ENCODE measurements around the gene ABCD1.
"Not testable (repeated sequence)": the region's sequence is repeated elsewhere in the genome, so short reads cannot be mapped to it uniquely, and the experiment has no call there.

Gene ABCD1

DNA sequence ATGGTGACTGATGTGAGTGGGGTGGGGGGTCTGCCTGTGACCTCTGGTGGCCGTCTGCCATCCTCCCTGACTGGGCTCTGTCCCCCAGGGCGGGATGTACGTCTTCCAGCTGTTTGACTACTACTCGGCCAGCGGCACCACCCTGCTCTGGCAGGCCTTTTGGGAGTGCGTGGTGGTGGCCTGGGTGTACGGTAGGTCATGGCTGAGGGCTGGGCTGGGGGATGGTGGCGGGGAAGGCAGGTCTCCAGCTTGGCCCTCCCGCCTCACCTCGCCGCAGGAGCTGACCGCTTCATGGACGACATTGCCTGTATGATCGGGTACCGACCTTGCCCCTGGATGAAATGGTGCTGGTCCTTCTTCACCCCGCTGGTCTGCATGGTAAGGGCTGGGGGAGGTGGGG, 30.4 kb upstream of the ABCD1 start:
- DNase-seq (ENCODE audit: low read depth in 3 of 3), result not testable (repeated sequence)

DNA sequence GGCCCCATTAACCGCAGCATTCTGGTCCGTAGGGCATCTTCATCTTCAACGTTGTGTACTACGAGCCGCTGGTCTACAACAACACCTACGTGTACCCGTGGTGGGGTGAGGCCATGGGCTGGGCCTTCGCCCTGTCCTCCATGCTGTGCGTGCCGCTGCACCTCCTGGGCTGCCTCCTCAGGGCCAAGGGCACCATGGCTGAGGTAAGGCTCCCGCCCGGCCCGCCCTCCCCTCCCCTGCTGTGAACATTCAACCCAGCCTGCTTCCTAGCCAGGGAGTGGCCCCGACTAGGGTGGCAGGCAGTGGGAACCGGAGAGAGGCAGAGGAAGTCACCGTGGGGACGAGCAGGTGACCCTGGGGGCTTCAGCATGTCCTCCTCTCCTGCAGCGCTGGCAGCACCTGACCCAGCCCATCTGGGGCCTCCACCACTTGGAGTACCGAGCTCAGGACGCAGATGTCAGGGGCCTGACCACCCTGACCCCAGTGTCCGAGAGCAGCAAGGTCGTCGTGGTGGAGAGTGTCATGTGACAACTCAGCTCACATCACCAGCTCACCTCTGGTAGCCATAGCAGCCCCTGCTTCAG, 29.9 kb upstream of the ABCD1 start:
- DNase-seq (ENCODE audit: low read depth in 3 of 3), result no peak

DNA sequence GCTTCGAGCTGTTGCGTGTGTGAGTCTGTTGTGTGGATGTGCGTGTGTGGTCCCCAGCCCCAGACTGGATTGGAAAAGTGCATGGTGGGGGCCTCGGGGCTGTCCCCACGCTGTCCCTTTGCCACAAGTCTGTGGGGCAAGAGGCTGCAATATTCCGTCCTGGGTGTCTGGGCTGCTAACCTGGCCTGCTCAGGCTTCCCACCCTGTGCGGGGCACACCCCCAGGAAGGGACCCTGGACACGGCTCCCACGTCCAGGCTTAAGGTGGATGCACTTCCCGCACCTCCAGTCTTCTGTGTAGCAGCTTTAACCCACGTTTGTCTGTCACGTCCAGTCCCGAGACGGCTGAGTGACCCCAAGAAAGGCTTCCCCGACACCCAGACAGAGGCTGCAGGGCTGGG, 28.6 kb upstream of the ABCD1 start:
- DNase-seq (ENCODE audit: low read depth in 3 of 3), result no peak

DNA sequence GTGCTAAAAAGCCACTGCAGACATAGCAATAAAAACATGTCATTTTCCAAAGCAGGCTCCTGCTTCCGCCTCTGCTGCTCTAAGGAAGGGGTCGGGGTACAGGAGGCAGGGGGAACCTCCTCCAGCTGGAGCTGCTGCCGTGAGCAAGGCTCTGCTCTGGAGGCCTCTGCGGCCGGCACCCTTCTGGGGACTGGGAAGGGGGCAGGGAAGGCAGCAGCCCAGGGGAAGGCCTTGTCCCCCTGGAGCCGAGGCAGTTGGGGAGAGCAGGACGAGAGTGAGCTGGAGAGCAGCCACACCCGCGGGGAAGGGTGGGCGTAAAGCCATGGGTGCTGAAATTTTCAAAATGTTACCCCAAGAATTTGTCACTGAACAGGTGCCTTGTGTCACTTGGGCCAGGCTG, 28.1 kb upstream of the ABCD1 start:
- not testable (repeated sequence) for DNase-seq (ENCODE audit: low read depth in 3 of 3)

DNA sequence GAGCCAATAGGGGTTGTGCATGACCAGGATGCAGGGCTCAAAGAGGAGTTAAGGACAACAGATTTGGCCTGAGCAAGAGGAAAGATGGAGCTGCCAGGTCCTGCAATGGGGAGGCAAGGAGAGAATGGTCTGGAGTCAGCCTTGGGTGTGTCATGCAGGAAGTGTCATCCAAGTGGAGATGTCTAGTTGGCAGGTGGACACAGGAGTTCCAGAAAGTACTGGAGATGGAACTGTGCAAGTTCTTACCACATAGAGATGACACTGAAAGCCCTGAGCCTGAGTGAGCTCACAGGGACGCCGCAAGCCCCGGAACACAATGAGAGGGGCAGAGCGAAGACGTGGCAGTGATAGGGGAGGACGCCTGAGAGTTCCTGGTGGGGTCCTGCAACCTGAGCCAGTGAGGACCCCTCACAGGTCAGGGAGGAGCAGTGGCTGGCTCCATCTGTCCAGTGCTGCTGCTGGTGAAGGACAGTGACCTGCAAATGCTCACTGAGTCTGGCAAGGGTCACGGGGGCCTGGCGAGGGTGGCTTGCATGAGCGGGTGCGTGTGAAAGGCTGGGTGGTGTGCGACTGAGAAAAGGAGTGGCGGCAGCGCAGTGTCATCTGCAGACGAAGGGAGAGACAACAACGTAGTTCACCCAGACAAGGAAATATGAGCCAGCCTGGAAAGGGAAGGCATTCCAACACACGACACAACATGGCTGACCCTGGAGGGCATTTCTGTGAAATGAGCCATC, 27.5 kb upstream of the ABCD1 start:
- DNase-seq (ENCODE audit: low read depth in 3 of 3), result not testable (repeated sequence)

DNA sequence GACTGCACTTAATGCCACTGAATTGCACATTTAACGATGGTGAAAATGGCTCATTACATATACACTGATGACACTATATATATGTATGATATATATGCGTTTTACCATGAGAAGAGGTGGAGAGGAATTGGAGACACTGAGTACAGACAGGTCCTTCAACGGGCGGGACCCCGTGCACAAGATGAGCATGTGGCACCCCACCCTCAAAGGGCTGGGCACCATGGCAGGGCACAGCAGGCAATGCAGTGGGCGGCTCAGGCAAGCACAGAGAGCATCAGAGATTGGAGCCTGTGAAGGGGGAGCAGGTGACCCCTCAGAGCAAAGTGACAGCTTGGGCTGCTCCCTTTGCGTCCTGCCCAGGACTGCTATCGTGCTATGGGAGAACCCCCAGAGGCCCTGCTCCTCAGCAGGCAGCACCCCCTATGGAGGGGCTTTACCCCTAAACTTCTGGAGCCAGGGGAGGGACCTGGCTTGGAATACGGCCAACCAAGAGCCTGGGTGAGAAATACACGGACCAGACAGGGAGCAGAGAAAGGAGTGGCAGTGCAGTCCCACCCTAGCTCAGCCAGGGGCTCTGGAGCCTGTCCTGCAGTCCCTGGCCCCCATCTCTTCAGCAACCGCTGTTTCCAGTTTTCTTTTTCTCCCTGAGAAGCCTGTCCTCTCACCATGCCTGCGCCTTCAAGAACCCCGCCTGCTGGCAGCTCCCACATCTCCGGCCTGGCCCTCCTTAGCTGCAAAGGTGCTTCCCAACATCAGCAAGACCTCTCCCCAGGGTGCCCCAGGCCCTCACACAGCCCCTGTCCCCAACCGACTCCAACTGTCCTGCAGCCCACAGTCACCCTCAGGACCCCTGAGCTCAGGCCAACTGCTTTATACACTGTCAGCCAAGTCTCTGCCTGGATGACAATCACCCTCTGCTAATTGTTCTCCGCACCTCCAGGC, 26.5 kb upstream of the ABCD1 start:
- no peak for DNase-seq (ENCODE audit: low read depth in 3 of 3)

DNA sequence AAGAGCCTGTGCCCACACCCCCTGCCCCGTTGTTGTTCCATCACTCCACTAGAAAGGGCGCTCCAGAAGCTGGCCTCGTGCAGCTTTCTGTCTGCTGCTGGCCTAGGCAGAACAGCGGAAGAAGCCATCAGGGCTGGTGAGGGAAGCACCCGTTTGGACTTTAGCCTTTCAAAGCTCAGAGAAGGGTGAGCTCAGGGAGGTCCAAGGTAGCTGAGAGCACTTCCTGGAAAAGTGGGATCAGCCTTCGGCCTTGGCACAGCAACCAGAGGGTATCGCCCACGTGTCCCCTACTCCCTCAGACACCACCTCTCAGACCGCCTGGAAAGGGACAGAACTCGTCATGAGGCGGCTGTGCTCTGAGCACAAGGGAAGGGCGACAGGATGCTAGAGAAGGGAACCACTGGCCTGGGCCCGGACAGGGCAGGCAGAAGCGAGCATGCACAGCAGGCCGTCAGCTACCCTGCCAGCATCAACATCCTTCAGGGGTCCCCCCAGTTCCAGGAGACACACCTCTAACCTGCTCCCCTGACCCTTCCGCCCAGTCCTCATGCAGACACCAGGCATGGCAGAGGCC, 25.4 kb upstream of the ABCD1 start:
- not testable (repeated sequence) for DNase-seq (ENCODE audit: low read depth in 3 of 3)

DNA sequence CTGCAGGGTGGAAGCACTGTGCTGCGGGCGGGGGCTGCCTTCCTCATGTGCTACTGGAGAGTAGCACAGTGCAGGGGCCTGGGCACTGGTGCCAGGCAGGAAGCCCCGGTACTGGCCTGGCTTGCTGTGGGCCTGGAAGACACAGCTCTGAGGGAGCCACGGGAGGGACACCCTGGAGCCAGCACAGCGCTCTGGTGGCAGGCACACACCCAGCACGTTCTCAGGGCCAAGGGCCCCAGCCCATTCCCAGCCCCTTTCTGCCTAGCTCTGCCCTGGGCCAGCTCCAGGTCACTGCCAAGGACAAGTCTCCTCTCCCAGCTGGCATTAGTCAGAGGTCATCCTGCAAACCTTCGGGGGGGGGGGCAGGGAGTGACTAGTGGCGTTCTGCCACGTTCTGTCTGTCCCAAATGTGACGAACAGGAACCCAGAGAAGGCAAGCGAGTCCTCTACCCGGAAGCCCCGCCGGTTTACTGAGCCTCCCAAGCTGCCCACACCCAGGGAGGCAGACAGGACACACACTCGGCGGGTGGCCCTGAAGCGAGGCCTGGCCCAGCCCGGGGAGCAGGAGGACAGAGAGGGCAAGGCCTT, 24.8 kb upstream of the ABCD1 start:
- DNase-seq (ENCODE audit: low read depth in 3 of 3), result not testable (repeated sequence)

DNA sequence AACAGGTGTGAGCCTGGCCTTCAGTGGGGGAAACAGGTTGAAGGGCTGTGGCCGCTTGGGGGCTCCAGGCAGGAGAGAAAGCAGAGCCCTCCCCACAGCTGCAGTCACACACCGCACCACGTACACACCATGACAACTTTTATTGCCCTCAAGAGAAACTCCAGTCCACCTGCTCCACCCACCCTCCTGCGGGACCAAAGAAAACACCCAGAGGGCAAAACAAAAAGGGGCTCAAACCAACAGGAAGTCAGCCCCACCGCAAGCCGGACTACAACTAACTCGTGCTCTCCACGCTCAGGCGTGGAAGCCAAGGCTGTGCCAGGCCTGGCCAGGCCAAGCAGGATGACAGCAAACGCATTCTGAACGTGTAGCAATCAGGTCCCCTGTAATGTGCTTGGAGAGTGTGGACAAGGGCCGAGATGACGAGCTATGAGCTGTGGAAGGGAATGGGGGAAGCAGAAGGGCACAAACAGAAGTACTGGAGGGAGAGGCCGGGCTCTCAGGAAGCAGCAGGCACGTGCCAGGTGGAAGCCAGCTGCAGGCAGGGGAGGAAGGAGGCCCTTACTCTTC, 24.2 kb upstream of the ABCD1 start:
- DNase-seq (ENCODE audit: low read depth in 3 of 3), result no peak

DNA sequence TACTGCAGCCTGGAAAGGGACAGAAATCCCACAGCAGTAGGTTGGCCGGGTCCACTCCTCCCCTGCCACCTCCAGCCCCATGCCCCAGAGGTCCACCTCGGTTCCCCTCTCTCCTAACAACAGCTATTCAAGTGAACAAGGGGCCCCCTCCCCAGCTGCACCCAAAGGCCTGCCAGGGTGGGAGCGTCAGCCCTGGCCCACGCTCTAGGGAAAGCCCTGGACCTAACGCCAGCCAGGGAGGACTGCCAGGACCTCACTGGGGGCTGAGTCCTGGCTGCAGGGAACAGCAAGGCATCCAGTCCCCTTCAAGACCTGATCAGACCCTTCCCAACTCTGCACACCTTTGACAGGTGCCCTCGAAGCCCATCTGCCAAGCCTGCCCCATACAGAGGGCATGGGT, 23.7 kb upstream of the ABCD1 start:
- no peak for DNase-seq (ENCODE audit: low read depth in 3 of 3)

DNA sequence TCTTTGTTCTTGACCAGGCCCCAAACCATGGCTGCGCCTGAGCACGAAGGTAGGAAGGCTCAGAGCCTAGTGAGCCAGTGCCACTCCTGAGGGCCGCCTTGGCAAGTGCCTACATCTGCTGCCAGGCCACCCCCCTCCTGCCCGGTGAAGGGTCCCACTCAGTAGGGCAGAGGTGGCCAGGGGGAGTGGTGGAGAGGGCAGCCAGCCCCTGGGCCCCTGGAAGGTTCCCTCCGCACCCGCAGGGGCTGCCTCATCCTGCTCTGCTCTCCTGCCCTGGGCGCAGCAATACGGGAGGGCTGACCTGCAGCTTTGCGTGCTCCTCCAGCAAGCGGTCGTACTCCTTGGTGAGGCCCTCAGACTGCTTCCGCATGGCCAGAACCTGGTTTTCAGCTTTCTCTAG, 22.9 kb upstream of the ABCD1 start:
- DNase-seq (ENCODE audit: low read depth in 3 of 3), result no peak

DNA sequence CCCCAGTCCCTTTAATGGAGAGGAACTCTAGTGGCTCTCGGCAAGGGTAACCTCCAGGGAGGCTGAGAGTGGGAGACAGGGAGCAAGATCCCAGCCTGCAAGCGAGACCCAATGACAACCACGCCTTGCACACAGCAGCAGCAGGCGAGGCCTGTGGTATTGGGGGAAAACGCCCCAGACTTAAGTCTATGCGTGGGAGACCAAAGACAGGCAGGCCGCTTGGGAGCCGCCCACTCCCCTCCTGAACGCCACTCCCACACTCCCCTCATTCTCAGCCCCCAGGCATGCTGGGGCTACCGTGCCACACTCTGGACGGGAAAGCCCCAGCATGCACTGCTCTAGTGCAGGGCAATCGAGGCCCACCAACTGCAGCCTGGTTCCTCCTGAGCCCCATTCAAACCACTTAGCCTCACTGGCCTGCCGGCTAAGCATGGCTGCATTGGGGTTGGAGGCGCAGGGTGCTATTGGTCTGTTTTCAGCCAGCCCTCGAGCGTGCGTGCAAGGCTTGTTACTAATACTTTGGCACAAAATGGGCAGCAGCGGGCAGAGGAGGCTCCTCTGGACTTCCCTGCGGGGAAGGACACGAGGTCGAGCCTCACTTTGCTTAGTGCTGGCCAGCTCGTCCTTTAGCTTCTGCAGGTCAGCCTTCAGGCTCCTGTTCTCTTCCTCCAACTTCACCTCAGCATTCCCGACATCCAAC, 22.2 kb upstream of the ABCD1 start:
- DNase-seq (ENCODE audit: low read depth in 3 of 3), result no peak

DNA sequence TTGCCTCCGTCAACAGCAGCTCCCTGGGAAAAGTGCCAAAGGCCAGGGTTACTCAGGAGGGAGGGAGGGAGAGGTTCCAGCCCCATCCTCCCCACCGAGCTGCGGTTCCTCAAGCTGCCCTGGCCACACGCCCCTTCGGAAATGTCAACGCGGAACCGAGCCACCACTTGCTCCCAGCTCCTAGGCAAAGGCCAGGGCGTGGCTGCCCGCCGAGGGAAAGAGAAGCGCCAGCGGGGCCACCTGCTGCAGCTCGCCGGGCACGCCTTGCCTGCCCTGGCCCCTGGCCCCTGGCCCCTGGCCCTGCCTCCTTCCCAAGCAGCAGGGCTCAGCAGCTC, 21.7 kb upstream of the ABCD1 start:
- DNase-seq (ENCODE audit: low read depth in 3 of 3), result no peak

DNA sequence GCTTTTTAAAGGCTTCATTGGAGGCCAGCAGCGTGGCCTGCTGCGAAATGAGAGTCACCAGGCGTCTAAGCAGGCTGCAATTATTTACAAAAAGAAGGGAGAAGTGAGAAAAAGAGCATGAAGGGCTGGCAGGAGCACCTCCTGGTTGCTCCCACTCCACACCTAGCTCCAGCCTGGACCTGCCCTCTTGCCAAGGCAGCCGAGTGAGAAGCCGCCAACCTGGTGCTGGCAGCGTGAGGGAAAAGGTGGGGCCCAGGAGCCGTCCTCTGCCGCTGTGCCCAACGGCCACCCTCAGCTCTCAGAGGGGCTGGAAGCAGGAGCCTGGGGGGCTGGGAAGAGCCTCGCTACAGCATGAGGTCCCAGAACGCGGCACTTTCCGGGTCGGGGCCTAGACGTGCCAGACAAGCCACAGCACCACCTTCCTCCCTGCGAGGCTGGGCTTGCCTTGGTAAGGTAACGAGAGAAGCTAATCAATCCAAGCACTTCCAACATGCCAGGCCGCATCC, 20.6 kb upstream of the ABCD1 start:
- DNase-seq (ENCODE audit: low read depth in 3 of 3), result no peak

DNA sequence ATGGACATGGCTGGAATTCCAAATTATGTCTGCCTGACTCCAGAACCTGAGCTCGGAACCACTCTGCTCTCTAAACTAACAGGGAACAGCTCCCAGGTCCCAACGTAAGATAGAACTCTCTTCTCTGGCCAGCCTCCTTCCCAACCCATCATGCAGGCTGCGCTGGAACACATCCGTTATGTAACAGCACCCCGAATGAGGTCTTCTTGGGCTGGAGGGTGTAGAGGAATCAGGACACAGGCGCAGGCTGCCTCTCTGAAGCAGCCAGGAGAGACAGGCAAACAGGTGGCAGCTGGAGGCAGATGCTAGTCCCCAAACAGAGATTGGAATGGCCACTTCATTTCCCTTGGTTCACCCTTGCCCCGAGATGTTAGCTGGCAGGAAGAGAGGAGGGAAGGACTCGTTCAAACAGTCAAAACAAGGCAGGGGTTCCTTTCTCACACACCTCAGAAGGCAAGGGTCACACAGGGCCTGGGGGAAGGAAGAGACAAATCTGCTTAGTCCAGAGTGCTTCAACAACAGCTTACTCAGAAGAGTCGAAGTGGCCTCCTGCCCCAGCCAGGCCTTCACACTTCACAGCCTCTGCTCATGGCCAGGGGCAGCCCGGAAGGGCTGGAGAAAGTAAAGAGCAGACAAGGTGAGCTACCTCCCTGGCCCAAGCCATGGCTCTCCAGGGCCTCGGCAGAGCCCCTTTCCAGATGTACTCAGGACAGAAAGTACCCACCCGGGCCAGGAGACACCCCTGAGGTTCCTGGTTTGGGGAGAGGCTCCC, 19.8 kb upstream of the ABCD1 start:
- DNase-seq (ENCODE audit: low read depth in 3 of 3), result not testable (repeated sequence)

DNA sequence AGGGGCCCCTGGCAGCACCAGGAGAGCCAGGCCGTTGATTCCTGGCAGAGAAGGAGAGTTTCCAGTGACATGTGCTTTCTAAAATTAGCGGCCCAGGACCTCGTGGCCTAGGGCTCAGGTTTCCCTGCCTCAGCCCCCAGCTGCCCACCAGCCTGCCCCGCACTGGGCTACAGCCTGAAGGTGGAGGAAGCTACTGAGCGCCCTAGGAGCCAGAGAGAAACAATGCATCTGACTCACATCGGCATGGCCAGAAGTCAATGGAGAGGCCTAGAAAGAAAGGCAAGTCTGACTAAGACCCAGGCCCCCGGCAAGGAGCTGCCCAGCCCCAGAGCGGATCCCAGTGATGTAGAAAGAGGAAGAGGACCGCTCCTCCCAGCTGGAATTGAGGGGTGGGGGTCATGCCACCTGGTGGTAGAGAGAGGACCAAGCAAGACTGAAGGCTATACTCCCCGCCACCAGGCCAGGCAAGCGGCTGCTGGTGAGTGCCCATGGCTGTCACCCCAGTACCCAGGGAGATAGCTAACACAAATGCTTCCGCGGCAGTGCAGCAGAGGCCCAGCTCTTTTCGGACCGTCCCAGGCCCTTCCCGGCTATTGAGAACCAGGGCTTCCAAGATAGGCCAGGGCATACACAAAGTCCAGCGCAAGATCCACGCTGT, 19.1 kb upstream of the ABCD1 start:
- DNase-seq (ENCODE audit: low read depth in 3 of 3), result not testable (repeated sequence)

DNA sequence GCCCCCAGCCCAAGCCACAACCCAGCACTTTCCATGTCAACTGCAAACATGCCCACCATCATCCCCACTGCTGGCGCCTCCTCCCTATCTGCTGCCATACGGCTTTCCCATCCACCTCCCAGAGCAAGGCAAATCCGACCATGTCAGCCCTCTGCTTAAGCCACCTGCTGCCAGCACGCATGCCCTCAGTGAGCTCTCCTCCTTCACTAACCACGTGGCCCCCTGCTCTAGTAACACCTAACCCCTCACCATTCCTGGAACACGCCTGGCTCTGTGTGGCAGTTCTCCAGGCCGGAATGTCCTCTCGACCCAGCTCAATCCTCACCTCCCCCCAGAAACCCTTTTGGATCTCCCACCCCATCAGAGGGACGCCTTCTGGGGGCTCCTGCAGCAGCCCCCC, 17.9 kb upstream of the ABCD1 start:
- no peak for DNase-seq (ENCODE audit: low read depth in 3 of 3)

DNA sequence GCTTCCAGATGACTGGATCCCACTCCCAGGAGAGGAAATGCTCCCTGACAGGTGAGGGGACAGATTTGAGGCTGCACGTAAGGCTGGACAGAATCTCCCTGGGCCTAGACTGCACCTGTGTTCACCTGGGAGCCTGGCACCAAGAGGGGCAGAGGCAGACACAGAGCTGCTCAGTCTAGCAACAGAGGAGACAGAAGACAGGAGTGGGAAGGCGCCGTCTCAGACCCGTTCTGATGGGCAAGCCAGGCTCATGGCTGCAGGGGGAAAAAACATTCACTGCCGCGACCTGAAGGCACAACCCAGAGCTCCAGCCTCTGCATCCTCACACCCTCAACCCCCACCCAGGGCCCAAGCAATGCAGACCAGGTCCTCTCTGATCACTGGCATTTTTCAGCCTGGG, 17.2 kb upstream of the ABCD1 start:
- no peak for DNase-seq (ENCODE audit: low read depth in 3 of 3)

DNA sequence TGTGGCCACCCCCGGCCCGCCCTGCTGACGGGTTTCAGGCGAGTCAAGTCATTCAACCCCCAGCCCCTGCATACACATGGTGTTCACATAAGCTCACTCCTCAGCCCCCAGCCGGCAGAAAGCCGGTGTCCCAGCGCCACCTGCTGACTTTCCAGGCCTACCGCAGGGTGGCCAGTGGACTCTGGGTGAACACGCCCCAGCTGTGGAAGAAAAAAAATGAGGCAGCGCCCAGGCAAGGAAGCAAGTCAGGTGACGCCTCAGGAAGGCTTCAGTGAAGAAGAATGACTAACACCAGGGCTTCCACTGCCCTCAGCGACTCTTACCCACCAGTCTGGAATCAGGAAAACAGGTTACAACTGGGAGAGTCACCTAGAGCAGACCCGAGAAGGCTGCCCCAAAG, 16.2 kb upstream of the ABCD1 start:
- peak in 1 of 3 donors; percentile 28 for DNase-seq (ENCODE audit: low read depth in 3 of 3)

Data from stimulated activated CD4-positive, alpha-beta T cell treated with anti-CD3 and anti-CD28 coated beads, TNF-alpha, amount 100 ng/mL, for 48 hours (primary cell).